Natural killer cell (primary cell): Measurements from ENCODE around the gene TAS2R43. TPM values are rescaled to one million over a fixed set of nuclear protein-coding genes. Genes with fewer than 3 reads are reported as not detected.
"Not testable (repeated sequence)": the region's sequence is repeated elsewhere in the genome, so short reads cannot be mapped to it uniquely, and the experiment has no call there.

Experiments used
- ATAC-seq, 3 donors: fragments of 150-1000 bp in 2 of 3; fragments of 200-7000 bp in 1 of 3; cut with Tn5 transposase; 1 replicate in 1 of 3; 2 replicates in 2 of 3; pipeline ENCODE4 v1.10.0; 2021; ENCODE audit warnings: mild to moderate bottlenecking in 2 of 3, moderate library complexity in 2 of 3
- DNase-seq, 2 donors: peaks; one replicate each; pipeline versions ENCODE4 v3.0.0 to v3.0.0-alpha.2; 2013 to 2021; ENCODE audit warnings: mixed read lengths in 1 of 2
- H3K27ac ChIP-seq: one replicate; pipeline ENCODE4 v1.5.1; 2013; ENCODE audit warnings: mild to moderate bottlenecking, low read length
- H3K27me3 ChIP-seq: one replicate; pipeline ENCODE4 v1.6.1; 2013; ENCODE audit warnings: low read length; ENCODE audit not compliant: control insufficient read depth, insufficient read depth
- H3K36me3 ChIP-seq: one replicate; pipeline ENCODE4 v1.6.1; 2013; ENCODE audit warnings: low read length; ENCODE audit not compliant: control insufficient read depth, insufficient read depth
- H3K4me1 ChIP-seq: one replicate; pipeline ENCODE4 v1.6.1; 2013; ENCODE audit warnings: low read length; ENCODE audit not compliant: control insufficient read depth, insufficient read depth
- H3K4me3 ChIP-seq: one replicate; pipeline ENCODE4 v1.5.1; 2013; ENCODE audit warnings: low read length
- H3K9me3 ChIP-seq: one replicate; pipeline ENCODE4 v1.6.1; 2013; ENCODE audit warnings: low read length; ENCODE audit not compliant: control insufficient read depth, insufficient read depth
- H3K27ac Mint-ChIP-seq, 2 donors: one replicate each; pipeline ENCODE4 v1.8.0; 2022; ENCODE audit warnings: mild to moderate bottlenecking in 2 of 2, mixed read lengths in 2 of 2, moderate library complexity in 1 of 2
- H3K27me3 Mint-ChIP-seq, 2 donors: one replicate each; pipeline ENCODE4 v1.8.0; 2022; ENCODE audit warnings: low read depth in 2 of 2, mixed read lengths in 2 of 2
- H3K36me3 Mint-ChIP-seq: one replicate; pipeline ENCODE4 v1.8.0; 2022; ENCODE audit warnings: mixed read lengths
- H3K4me1 Mint-ChIP-seq, 2 donors: one replicate each; pipeline ENCODE4 v1.8.0; 2022; ENCODE audit warnings: mixed read lengths in 2 of 2
- H3K4me3 Mint-ChIP-seq: one replicate; pipeline ENCODE4 v1.8.0; 2022; ENCODE audit warnings: mild to moderate bottlenecking, moderate library complexity, mixed read lengths
- H3K9me3 Mint-ChIP-seq, 2 donors: one replicate each; pipeline ENCODE4 v1.8.0; 2022; ENCODE audit warnings: mixed read lengths in 2 of 2
- WGBS: methylation state at CpG from one replicate; pipeline ENCODE4 v1.1.7; 2013; ENCODE audit warnings: missing lambda C conversion rate; ENCODE audit not compliant: insufficient coverage; 5-methylcytosine and 5-hydroxymethylcytosine counted together
- intact Hi-C: fragments of 100-400 bp; cut with micrococcal nuclease; formaldehyde crosslinking; loops from one replicate; pipeline ENCODE4 v1.14.2; 2022
- total RNA-seq, 4 donors: library from RNA; stranded (reverse); fragments of 120-200 nt in 1 of 4; gene quantifications; one replicate each; pipeline versions ENCODE4 v1.2.3 to v1.2.4, GENCODE V29; 2013 to 2022
- TF ChIP-seq, protein P1 (sequence below): fragments of 200-600 bp; IDR thresholded peaks from one replicate; pipeline ENCODE4 v1.8.0; 2022; ENCODE audit warnings: antibody characterized with exemption

The TAS2R43 gene
- total RNA-seq, 3 donors from 2014 or later (not counting 1 experiment from before 2014, with no cell fraction given), result 2.1 to 6.7 (median 4.5) TPM

DNA sequence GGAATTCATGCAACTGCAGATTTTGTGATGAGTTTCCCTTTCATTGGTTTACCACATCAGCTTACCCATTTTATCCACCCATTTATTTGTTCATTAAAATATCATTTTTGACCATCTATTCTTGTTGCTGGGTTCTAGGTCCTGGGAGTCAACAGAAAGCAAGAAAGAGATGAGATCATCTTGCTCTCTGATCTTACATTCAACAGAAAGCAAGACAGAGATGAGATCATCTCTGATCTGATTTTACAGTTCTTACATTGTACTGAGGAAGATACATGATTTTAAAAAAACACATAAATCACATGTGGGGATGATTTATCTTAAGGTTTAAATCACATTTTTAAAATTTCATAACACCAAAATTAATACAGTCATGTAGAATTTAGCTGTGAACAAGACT, 32.3 kb downstream of the TAS2R43 start:
- Histone ChIP-seq H3K9me3 (no peaks in the 10 kb centered on the region), H3K27ac (no peak overlapping the region), H3K27me3 (no peaks in the 10 kb centered on the region), H3K4me1 (no peaks in the 10 kb centered on the region), H3K36me3 (no peaks in the 10 kb centered on the region), H3K4me3 (no peak overlapping the region)
- no peak for ATAC-seq
- DNase-seq, result no peak
- Mint-ChIP-seq H3K4me1 (peaks cover 9 to 34% of the 10 kb centered on the region in 2 donors), H3K9me3 (no peaks in the 10 kb centered on the region), H3K27ac (no peak overlapping the region), H3K27me3 (no peaks in the 10 kb centered on the region), H3K4me3 (no peak overlapping the region), H3K36me3 (no peaks in the 10 kb centered on the region)
- intact Hi-C loops, result no loop called here
- TF ChIP-seq, protein P1, sequence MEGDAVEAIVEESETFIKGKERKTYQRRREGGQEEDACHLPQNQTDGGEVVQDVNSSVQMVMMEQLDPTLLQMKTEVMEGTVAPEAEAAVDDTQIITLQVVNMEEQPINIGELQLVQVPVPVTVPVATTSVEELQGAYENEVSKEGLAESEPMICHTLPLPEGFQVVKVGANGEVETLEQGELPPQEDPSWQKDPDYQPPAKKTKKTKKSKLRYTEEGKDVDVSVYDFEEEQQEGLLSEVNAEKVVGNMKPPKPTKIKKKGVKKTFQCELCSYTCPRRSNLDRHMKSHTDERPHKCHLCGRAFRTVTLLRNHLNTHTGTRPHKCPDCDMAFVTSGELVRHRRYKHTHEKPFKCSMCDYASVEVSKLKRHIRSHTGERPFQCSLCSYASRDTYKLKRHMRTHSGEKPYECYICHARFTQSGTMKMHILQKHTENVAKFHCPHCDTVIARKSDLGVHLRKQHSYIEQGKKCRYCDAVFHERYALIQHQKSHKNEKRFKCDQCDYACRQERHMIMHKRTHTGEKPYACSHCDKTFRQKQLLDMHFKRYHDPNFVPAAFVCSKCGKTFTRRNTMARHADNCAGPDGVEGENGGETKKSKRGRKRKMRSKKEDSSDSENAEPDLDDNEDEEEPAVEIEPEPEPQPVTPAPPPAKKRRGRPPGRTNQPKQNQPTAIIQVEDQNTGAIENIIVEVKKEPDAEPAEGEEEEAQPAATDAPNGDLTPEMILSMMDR, result no peak

- Mint-ChIP-seq H3K4me3 (no peak overlapping the region), H3K9me3 (no peaks in the 10 kb centered on the region), H3K36me3 (no peaks in the 10 kb centered on the region), H3K4me1 (peaks cover 9 to 34% of the 10 kb centered on the region in 2 donors), H3K27ac (no peak overlapping the region), H3K27me3 (no peaks in the 10 kb centered on the region)
- Histone ChIP-seq H3K9me3 (no peaks in the 10 kb centered on the region), H3K4me1 (no peaks in the 10 kb centered on the region), H3K4me3 (no peak overlapping the region), H3K36me3 (no peaks in the 10 kb centered on the region), H3K27me3 (no peaks in the 10 kb centered on the region), H3K27ac (no peak overlapping the region)
- intact Hi-C loops, result no loop called here
- WGBS, result 98% methylated on average over 3 of the region's 3 CpGs
- ATAC-seq (no peak), DNase-seq (no peak)
- TF ChIP-seq, protein P1, result no peak
Observed at GRCh38 chr12:11059041-11059440, 33.1 kb downstream of the TAS2R43 start.

- H3K9me3 ChIP-seq, result peaks cover 6% of the 10 kb centered on the region
- no peaks in the 10 kb centered on the region for H3K4me1 ChIP-seq
- no peak overlapping the region for H3K27ac ChIP-seq
- no peaks in the 10 kb centered on the region for H3K27me3 ChIP-seq
- Mint-ChIP-seq H3K27me3 (no peaks in the 10 kb centered on the region), H3K4me1 (peaks cover 0 to 14% of the 10 kb centered on the region in 2 donors), H3K27ac (no peak overlapping the region), H3K4me3 (no peak overlapping the region), H3K9me3 (peaks cover 3 to 4% of the 10 kb centered on the region in 2 donors), H3K36me3 (peaks cover 7% of the 10 kb centered on the region)
- intact Hi-C loops, result no loop called here
- no peak for DNase-seq
- no peak for ATAC-seq
- TF ChIP-seq, protein P1, result no peak
- H3K36me3 ChIP-seq, result no peaks in the 10 kb centered on the region
- WGBS, result 92% methylated on average over 2 of the region's 2 CpGs
- H3K4me3 ChIP-seq, result no peak overlapping the region
Observed at GRCh38 chr12:11055306-11055705, 36.8 kb downstream of the TAS2R43 start.

DNA sequence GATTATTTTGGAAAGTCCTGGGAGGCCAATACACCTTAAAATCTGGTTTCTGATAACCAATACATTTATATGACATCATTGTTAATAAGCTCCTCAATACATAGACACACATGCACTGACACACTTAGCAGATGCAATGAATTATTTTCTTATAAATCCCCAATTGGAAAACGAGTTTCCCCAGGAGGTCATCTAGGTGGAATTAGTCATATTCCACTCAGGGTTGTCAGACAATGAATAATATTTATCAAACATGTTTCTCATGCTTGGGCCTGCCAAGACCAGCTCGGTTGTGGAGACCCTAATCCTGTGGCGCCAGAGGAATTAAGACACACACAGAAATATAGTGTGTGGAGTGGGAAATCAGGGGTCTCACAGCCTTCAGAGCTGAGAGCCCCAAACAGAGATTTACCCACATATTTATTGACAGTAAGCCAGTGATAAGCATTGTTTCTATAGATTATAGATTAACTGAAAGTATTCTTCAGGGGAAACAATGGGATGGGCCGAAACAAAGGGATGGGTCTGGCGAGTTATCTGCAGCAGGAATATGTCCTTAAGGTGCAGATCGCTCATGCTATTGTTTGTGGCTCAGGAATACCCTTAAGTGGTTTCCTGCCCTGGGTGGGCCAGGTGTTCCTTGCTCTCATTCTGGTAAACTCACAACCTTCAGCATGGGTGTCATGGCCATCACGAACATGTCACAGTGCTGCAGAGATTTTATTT, 42.1 kb downstream of the TAS2R43 start:
- intact Hi-C loops, H3K9me3 Mint-ChIP-seq, H3K27me3 Mint-ChIP-seq, H3K4me3 Mint-ChIP-seq, H3K27ac Mint-ChIP-seq, H3K36me3 ChIP-seq, H3K27ac ChIP-seq, H3K27me3 ChIP-seq, ATAC-seq, H3K4me3 ChIP-seq, H3K4me1 ChIP-seq, DNase-seq: not testable (repeated sequence)
- peaks cover 11% of the 10 kb centered on the region for H3K9me3 ChIP-seq
- 95% methylated on average over 5 of the region's 7 CpGs for WGBS
- peaks cover 4 to 19% of the 10 kb centered on the region in 2 donors for H3K4me1 Mint-ChIP-seq
- peaks cover 18% of the 10 kb centered on the region for H3K36me3 Mint-ChIP-seq

- H3K27me3 ChIP-seq, H3K27me3 Mint-ChIP-seq, H3K36me3 Mint-ChIP-seq, H3K4me3 ChIP-seq, intact Hi-C loops, H3K4me3 Mint-ChIP-seq, H3K4me1 ChIP-seq, H3K9me3 Mint-ChIP-seq, H3K27ac ChIP-seq, H3K9me3 ChIP-seq, H3K27ac Mint-ChIP-seq, ATAC-seq, DNase-seq, H3K36me3 ChIP-seq: not testable (repeated sequence)
- WGBS, result 100% methylated on average over 1 of the region's 2 CpGs
- peaks cover 7 to 24% of the 10 kb centered on the region in 2 donors for H3K4me1 Mint-ChIP-seq
Observed at GRCh38 chr12:11041366-11041765, 50.7 kb downstream of the TAS2R43 start.
